Aorta (tissue), 5 donors: ENCODE results near the gene DAP. TPM values are rescaled to one million over a fixed set of nuclear protein-coding genes. Genes with fewer than 3 reads are reported as not detected.
"Not testable (repeated sequence)": the region's sequence is repeated elsewhere in the genome, so short reads cannot be mapped to it uniquely, and the experiment has no call there.

Experiments
- ATAC-seq: fragments of 200-7000 bp; cut with Tn5 transposase; one replicate; pipeline ENCODE4 v1.9.1; 2022; ENCODE audit warnings: moderate library complexity; ENCODE audit not compliant: low FRiP score
- DNase-seq, 2 donors: peaks; one replicate each; pipeline ENCODE4 v3.0.0-alpha.2; 2020
- H3K27ac ChIP-seq, 2 donors: one replicate each; pipeline ENCODE4 v1.5.1; 2013; ENCODE audit warnings: low read length in 2 of 2, mild to moderate bottlenecking in 2 of 2, moderate library complexity in 2 of 2, control low read depth in 1 of 2, inconsistent platforms in 1 of 2, low read depth in 1 of 2
- H3K27me3 ChIP-seq, 2 donors: one replicate each; pipeline ENCODE4 v1.6.1; 2013; ENCODE audit warnings: control low read depth in 1 of 2, low read length in 1 of 2, mild to moderate bottlenecking in 1 of 2, moderate library complexity in 1 of 2; ENCODE audit not compliant: insufficient read depth in 2 of 2, control insufficient read depth in 1 of 2
- H3K36me3 ChIP-seq, 2 donors: one replicate each; pipeline ENCODE4 v1.6.1; 2013; ENCODE audit warnings: control low read depth in 1 of 2, low read length in 1 of 2, mild to moderate bottlenecking in 1 of 2; ENCODE audit not compliant: insufficient read depth in 2 of 2, control insufficient read depth in 1 of 2
- H3K4me1 ChIP-seq, 2 donors: one replicate each; pipeline ENCODE4 v1.6.1; 2013; ENCODE audit warnings: low read length in 2 of 2, control low read depth in 1 of 2, mild to moderate bottlenecking in 1 of 2, moderate library complexity in 1 of 2; ENCODE audit not compliant: insufficient read depth in 2 of 2, control insufficient read depth in 1 of 2
- H3K4me3 ChIP-seq, 2 donors: one replicate each; pipeline ENCODE4 v1.5.1; 2013; ENCODE audit warnings: low read length in 2 of 2, control low read depth in 1 of 2, mild to moderate bottlenecking in 1 of 2
- H3K9me3 ChIP-seq: one replicate; pipeline ENCODE4 v1.6.1; 2013; ENCODE audit warnings: mild to moderate bottlenecking, low read length; ENCODE audit not compliant: control insufficient read depth
- WGBS, 2 donors: extraction: QIAGEN DNeasy Blood & Tissue Kit; methylation state at CpG; one replicate each; pipeline ENCODE4 v1.1.7; 2013; 5-methylcytosine and 5-hydroxymethylcytosine counted together
- intact Hi-C, 2 donors: fragments of 100-400 bp; cut with DNase I; formaldehyde crosslinking; loops; one replicate each; pipeline versions ENCODE4 v1.14.2 to v1.15.0; 2022
- polyA plus RNA-seq, 2 donors: library from polyadenylated mRNA; stranded (reverse); fragments of 200-250 nt; gene quantifications; one replicate each; pipeline ENCODE4 v1.2.3, GENCODE V29; 2013
- total RNA-seq, 2 donors: library from RNA; stranded (reverse); fragmentation: NEBNext Ultra II Directional; extraction: Animal tissue kit (Norgen Biotek cat#: 25700); gene quantifications; one replicate each; pipeline ENCODE4 v1.2.1, GENCODE V29; 2021
- donor health status: healthy with polysubstance abuse.
- donor health status: Bipolar disorder and iron deficiency.
- donor health status: DM: no; HTN: no; CAD: no.
- donor health status: DM: no; HTN: no; CAD: no.
- donor health status: DM: yes; HTN: yes; CAD: no.

DAP gene
- total and polyA plus RNA-seq, 4 donors = 117 to 188 (median 134) TPM

DNA sequence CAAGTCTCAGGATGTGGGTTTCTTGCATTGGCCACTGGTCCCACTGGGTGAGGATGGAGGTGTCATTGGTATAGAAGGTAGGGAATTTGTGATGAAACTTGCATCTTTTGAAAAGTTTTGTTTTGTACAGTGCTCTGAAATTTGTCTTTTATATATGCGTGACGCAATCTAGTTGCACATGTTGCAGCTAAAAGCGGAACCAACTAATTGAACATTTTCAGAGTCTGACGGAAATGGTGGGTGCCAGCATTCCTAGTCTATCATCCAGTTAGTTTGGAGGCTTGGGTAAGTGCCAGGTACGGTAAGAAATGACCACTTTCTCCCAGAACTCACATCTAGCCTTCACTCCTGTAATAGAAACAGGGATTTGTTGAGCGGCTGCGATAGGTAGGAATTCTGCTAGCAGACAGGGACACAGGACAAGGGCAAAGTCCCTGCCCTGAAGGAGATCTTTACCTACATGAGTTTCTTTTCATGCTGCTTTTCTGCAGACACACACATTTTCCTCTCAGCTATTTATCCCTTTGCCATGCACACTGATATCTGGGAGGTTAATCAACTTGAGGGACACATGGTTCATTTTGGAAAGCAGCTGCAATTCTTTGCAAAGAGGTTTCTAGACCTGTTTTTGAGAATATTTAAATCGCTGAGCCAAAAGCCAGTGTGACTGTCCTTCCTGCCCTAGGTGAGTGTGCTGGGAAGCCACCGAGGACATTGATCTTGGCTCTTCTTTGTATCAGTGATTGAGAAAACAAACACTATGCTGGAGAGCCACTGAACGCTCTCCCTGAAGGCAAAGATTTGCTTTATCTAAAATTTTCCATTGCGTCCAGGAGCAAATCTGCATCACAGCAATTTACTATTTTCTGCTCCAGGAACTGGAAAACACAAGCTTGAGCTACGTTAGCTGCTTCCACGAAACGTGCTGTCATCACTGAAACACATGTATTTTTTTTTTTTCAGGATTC is 89.7 kb downstream of the DAP start:
- Histone ChIP-seq H3K27ac (no peak overlapping the region), H3K9me3 (no peaks in the 10 kb centered on the region), H3K4me1 (no peaks in the 10 kb centered on the region), H3K4me3 (no peak overlapping the region), H3K36me3 (no peaks in the 10 kb centered on the region), H3K27me3 (no peaks in the 10 kb centered on the region)
- intact Hi-C loops = no loop called here
- no peak for DNase-seq
- no peak for ATAC-seq
- 44 to 45% methylated on average over 14 of the region's 14 CpGs for WGBS, 2 donors

- intact Hi-C loops = no loop called here
- 94 to 100% methylated on average over 1 of the region's 1 CpG for WGBS, 2 donors
Observed at GRCh38 chr5:10669983-10670382, 91.1 kb downstream of the DAP start.

GRCh38 chr5:10668697-10669096 is 92.3 kb downstream of the DAP start:
- no peaks in the 10 kb centered on the region for H3K9me3 ChIP-seq
- DNase-seq (no peak), ATAC-seq (no peak)
- H3K27ac ChIP-seq = no peak overlapping the region
- WGBS, 2 donors = 88% methylated on average over 4 of the region's 4 CpGs
- no peaks in the 10 kb centered on the region for H3K27me3 ChIP-seq
- intact Hi-C loops = no loop called here
- no peak overlapping the region for H3K4me3 ChIP-seq
- H3K36me3 ChIP-seq = no peaks in the 10 kb centered on the region
- no peaks in the 10 kb centered on the region for H3K4me1 ChIP-seq

More at GRCh38 chr5:10669983-10670382, 91.1 kb downstream of the DAP start:
- Histone ChIP-seq H3K9me3 (no peaks in the 10 kb centered on the region), H3K36me3 (no peaks in the 10 kb centered on the region), H3K27me3 (no peaks in the 10 kb centered on the region), H3K4me3 (no peak overlapping the region), H3K27ac (no peak overlapping the region), H3K4me1 (no peaks in the 10 kb centered on the region)
- ATAC-seq = no peak
- no peak for DNase-seq

GRCh38 chr5:10667431-10668057 is 93.5 kb downstream of the DAP start:
- no peaks in the 10 kb centered on the region for H3K36me3 ChIP-seq
- H3K27ac ChIP-seq = no peak overlapping the region
- no peak overlapping the region for H3K4me3 ChIP-seq
- ATAC-seq = no peak
- WGBS, 2 donors = 90 to 94% methylated on average over 6 of the region's 6 CpGs
- DNase-seq = no peak
- H3K4me1 ChIP-seq = no peaks in the 10 kb centered on the region
- intact Hi-C loops = no loop called here
- H3K27me3 ChIP-seq = no peaks in the 10 kb centered on the region
- H3K9me3 ChIP-seq = no peaks in the 10 kb centered on the region

DNA sequence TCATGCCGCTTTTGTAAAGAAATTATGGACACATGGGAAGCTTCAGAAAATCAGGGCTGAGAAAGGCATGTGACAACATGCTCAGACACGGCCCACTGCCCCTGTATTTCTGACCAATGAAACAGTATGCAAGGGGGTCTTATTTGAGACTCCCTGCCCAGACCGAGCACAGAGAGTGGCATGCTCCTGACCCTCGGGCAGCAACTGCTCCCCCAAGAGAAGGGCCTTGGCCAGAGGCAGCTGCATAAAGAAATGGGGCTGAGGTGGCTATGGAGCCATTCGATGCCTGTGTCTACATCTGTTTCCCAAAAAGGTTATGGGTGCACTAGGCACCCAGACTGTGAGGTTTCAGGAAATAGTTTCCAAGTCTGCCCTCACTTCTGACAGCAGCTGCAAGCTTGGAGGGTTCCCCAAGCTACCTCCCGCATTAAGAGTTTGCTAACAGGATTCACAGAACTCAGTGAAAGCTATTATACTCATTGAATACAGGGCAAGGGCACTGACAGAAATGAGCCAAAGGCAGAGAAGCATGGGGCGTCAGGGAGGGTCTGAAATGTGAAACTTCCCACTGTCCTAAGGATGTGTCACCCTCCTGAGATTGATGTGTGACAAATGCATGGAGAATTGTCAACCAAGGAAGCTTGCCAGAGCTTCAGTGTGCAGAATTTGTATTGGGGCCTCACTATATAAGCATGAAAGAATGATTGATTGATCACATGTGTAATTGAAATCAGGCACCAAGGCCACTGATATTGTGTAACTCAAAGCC is 94.3 kb downstream of the DAP start:
- Histone ChIP-seq H3K27me3 (no peaks in the 10 kb centered on the region), H3K9me3 (no peaks in the 10 kb centered on the region), H3K4me1 (no peaks in the 10 kb centered on the region), H3K36me3 (no peaks in the 10 kb centered on the region), H3K4me3 (no peak overlapping the region), H3K27ac (no peak overlapping the region)
- WGBS, 2 donors = 89 to 93% methylated on average over 7 of the region's 7 CpGs
- DNase-seq (no peak), ATAC-seq (no peak)
- intact Hi-C loops = no loop called here

GRCh38 chr5:10665799-10666198 is 95.2 kb downstream of the DAP start:
- no peak overlapping the region for H3K4me3 ChIP-seq
- DNase-seq (no peak), ATAC-seq (no peak)
- no peaks in the 10 kb centered on the region for H3K27me3 ChIP-seq
- WGBS, 2 donors = 96 to 97% methylated on average over 9 of the region's 9 CpGs
- no peaks in the 10 kb centered on the region for H3K4me1 ChIP-seq
- intact Hi-C loops = no loop called here
- H3K27ac ChIP-seq = no peak overlapping the region
- no peaks in the 10 kb centered on the region for H3K36me3 ChIP-seq
- no peaks in the 10 kb centered on the region for H3K9me3 ChIP-seq

DNA sequence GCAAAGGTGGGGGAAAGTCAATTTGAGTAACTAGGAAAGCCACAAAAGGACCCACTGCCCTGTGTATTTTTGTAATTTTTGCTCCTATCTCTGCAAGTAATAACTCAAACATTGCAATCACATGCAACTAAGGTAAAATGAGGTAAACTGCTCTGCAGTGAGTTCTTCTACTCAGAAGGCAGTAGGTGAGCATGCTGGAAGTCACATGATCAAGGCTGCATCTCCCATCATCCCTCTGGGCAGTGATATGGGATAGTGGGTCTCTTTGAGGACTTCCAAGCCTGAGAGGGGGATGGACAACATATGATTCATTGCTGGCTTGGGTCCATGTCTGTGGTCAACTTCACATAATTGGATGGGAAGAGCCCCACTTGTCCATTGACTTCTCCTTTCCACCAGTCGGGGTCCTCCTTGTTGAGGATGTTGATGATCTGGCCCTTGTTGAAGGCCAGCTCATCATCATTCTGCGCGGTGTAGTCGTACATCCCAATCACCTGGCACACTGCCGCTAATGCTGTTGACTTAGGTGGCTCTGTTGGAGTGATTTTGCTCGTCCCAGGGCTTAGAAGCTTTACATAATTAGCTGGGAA is 96.8 kb downstream of the DAP start:
- DNase-seq, ATAC-seq, H3K4me1 ChIP-seq, H3K27ac ChIP-seq, H3K27me3 ChIP-seq, H3K36me3 ChIP-seq, intact Hi-C loops, H3K9me3 ChIP-seq, H3K4me3 ChIP-seq: not testable (repeated sequence)
- WGBS, 2 donors = 89 to 94% methylated on average over 6 of the region's 6 CpGs

DNA sequence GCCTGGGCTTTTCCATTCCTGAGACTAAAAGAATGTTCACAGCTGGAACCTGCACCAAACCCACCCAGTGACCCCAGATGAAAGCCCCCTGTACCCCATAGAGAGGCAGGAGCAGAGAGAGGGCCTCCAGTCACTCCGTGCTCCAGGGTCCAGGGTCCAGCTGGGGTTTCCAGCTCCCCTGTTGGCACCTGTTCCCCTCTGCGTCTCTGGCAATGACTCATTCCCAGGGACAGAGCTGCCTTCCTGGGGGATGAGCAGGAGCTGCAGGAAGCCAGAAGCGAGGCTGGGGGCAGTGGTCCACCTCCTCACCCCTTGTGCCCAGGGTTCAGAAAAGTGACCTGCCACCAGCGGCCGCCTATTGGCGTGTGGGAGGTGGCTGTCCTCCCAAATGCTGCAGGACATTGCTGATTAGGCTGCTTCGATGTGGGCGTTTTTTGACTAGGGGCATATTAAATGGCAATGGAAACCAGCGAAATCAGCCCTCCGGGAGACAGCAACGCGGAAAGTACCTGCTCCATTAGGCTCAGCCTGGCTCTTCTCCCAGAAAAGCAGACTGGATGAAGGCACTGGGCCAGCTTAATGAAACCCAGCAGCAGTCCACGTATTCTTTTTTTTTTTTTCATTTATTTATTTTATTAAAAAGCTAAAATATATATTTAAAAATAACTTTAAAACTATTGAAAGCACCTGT is 97.4 kb downstream of the DAP start:
- no peaks in the 10 kb centered on the region for H3K36me3 ChIP-seq
- H3K27me3 ChIP-seq = no peaks in the 10 kb centered on the region
- DNase-seq (no peak), ATAC-seq (no peak)
- no peaks in the 10 kb centered on the region for H3K4me1 ChIP-seq
- H3K4me3 ChIP-seq = no peak overlapping the region
- no peaks in the 10 kb centered on the region for H3K9me3 ChIP-seq
- no peak overlapping the region for H3K27ac ChIP-seq
- intact Hi-C loops = no loop called here
- WGBS, 2 donors = 23 to 27% methylated on average over 13 of the region's 13 CpGs
